Cardiac fibroblast (primary cell): ENCODE data around the gene PDGFA.

ENCODE experiments used
- DNase-seq, 2 donors: peaks; one replicate each; pipeline versions ENCODE4 v3.0.0 to v3.0.0-alpha.2; 2010; ENCODE audit warnings: low read depth in 2 of 2
- H3K4me3 ChIP-seq, 2 donors: replicated peaks in 1 of 2; 1 replicate in 1 of 2; 2 replicates in 1 of 2; pipeline ENCODE4 v1.5.1; 2011; ENCODE audit warnings: low read depth in 2 of 2, low read length in 2 of 2, mild to moderate bottlenecking in 2 of 2, moderate library complexity in 1 of 2
- CTCF ChIP-seq: IDR thresholded peaks from one replicate; pipeline ENCODE4 v1.5.1; 2011; ENCODE audit warnings: low read depth, mild to moderate bottlenecking, low read length, inconsistent platforms

PDGFA gene

DNA sequence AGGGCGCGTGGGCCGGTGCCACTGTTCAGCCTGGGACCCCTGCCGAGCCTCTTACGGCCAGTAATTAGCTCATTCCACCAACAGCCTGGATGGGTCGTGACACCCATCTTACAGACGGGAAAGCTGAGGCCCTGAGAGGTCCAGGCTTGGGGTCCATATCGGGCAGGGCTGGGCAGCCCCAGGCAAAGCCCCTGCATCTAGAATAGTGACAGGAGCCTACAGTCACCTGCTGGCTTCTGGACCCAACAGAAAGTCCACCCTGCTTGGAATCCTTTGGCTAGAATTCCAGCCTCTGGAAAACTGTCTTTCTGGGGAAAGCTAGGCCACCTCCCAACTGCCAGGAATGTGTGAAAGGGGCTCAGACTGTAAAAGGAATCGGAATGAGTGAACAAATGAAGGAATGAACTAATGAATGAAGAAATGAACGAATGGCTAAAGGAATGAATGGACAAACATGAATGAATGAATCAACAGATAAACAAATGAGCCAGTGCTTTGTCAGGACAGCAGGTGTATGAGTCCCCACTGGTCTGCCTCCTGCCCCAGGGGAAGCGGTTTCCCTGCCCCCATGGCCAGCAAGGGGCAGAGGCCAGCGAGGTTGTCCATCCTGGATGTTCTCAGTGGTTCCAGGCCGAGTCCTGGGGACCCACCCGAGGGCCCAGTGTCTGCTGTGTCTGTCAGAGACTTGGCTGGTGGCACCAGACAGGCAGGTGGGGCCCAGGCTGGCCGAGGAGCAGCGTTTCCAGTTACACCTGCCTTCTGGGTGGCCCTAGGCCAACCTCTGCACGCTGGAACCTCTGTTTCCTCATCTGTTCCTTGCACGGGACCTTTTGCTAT is 24.1 kb upstream of the PDGFA start:
- H3K4me3 ChIP-seq, result no peak overlapping the region
- peak in 1 of 2 donors; percentile 19 for DNase-seq
- no peak for TF ChIP-seq CTCF

GRCh38 chr7:542713-543500 is 23.3 kb upstream of the PDGFA start:
- no peak for TF ChIP-seq CTCF
- no peak overlapping the region for H3K4me3 ChIP-seq
- DNase-seq, result peak; percentile 92 to 97

- no peak for TF ChIP-seq CTCF
- DNase-seq, result no peak
- H3K4me3 ChIP-seq, result no peak overlapping the region
Observed at GRCh38 chr7:542131-542712, 22.6 kb upstream of the PDGFA start.

DNA sequence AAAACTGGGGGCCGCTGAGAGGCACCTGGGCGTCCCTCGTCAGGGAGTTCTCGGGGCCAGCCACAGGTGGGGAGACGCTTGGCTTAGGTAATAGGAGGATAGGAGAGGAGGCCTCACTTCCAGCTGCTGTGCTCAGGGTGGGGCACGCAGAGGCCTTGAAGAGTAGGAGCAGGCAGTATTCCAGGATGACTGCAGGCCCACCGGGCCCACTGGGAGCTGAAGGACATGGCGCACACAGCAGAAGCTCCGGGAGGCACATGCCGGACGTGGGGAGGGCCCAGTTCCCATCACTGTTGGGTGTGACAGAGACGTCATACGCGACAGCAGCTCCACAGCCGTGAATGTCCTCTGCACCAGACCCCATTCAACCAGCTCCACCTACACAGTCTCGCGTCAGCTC is 22.0 kb upstream of the PDGFA start:
- DNase-seq, result no peak
- no peak for TF ChIP-seq CTCF
- no peak overlapping the region for H3K4me3 ChIP-seq

DNA sequence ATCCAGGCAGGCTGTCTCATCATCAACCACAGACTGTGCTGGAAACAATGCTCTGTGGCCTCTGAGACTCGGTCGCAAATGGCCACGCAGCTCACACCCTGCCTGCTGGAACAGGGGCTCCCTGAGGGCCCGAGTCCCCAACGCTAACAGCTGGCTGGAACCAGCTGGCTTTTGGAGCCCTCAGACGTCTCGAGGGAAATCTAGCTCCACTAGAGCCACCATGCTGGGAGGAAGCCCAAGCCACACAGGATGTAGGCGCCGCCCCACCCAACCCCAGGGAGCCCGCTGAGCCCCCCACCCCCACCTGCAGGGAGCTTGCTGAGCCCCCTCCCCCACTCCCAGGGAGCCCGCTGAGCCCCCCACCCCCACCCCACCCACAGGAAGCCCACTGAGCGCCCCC is 21.4 kb upstream of the PDGFA start:
- no peak overlapping the region for H3K4me3 ChIP-seq
- TF ChIP-seq CTCF, result no peak
- DNase-seq, result no peak

DNA sequence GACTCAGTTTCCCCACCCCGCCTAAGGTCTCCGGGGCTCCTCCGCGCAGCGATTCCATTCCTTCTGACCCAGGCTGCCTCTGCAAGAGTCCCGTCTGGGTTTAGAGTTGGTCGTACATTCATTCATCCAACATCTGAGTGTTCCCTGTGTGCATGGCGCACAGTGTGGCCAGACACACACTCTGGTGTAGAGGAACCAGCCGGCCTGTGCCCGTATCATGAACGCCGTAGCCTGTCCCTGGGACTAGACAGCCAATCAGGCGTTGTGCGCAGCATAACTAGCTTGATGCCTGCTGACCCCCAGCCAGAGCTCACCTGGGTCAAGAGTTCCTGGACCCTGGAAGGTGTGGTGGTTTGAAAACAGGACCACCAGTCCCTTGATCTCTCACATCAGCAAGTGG is 20.9 kb upstream of the PDGFA start:
- no peak for DNase-seq
- H3K4me3 ChIP-seq, result no peak overlapping the region
- TF ChIP-seq CTCF, result no peak
